ENCODE results near the gene AOPEP.

The AOPEP gene

GRCh38 chr9:95057101-95057500 is 330.6 kb downstream of the AOPEP start:
- no peaks in the 10 kb centered on the region for H3K4me1 Mint-ChIP-seq
- no peak overlapping the region for H3K4me3 Mint-ChIP-seq
- no peak overlapping the region for H3K27ac Mint-ChIP-seq
- DNase-seq (ENCODE audit: low spot score in 2 of 2) = no peak
- H3K9me3 Mint-ChIP-seq = no peaks in the 10 kb centered on the region
- ATAC-seq = no peak
- H3K36me3 Mint-ChIP-seq = peaks cover 6% of the 10 kb centered on the region

DNA sequence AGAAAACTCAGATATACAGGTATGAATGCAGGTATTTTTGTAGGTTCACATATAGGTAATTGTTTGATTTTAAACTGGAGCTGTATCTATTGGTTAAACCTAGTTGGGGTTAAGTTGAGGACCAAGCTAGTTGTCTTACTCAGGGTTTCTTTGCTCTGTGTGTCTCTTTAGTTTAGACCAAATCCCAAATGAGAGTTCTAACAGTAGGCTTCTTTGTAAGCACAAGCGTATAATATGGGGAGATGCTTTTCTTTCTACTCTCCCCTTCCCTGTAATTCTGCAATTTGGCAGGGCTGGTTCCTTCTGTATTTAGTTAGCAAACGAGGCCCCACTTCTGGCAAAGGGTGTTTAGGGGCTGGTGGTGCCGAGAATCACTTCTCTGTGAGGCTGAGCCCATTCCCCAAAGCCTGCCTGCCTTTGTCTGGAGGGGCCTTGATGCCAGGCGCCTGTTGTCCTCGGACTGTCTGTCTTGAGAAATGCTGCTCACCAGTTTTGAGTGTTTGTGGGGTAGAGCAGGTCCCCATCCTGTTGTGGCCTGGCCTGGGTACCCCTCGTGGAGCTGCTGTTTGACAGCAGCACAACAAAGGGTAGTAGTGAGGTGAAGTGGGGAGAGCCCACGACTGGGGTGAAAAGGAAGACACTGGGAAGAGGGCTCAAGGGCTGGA is 331.8 kb downstream of the AOPEP start:
- DNase-seq (ENCODE audit: low spot score in 2 of 2) (no peak), ATAC-seq (no peak)
- Mint-ChIP-seq H3K4me3 (no peak overlapping the region), H3K9me3 (no peaks in the 10 kb centered on the region), H3K27ac (no peak overlapping the region), H3K4me1 (no peaks in the 10 kb centered on the region), H3K36me3 (peaks cover 7% of the 10 kb centered on the region)

GRCh38 chr9:95058795-95059386 is 332.4 kb downstream of the AOPEP start:
- ATAC-seq = no peak
- no peaks in the 10 kb centered on the region for H3K9me3 Mint-ChIP-seq
- H3K27ac Mint-ChIP-seq = no peak overlapping the region
- no peak for DNase-seq (ENCODE audit: low spot score in 2 of 2)
- H3K4me3 Mint-ChIP-seq = no peak overlapping the region
- no peaks in the 10 kb centered on the region for H3K4me1 Mint-ChIP-seq
- peaks cover 7% of the 10 kb centered on the region for H3K36me3 Mint-ChIP-seq

DNA sequence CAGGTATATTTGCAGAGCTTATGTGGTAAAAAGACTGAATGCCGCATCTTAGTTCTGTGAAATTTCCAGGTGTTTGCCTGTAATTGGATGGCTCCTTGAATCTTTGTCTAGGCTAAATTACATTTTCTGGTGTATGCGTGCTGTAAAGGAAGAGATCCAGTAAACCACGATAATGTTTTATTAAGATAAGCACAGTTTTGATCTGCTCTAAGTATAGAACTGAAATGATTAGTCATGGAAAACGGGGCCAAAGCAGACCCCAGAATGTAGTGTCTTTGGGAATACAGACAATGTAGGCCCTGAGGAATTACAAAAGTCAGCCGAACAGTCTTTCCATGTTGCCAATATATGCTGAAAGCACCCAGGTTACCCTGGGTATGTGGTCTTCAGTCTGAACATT is 333.7 kb downstream of the AOPEP start:
- no peaks in the 10 kb centered on the region for H3K4me1 Mint-ChIP-seq
- no peak for ATAC-seq
- H3K36me3 Mint-ChIP-seq = peaks cover 5% of the 10 kb centered on the region
- H3K4me3 Mint-ChIP-seq = no peak overlapping the region
- no peaks in the 10 kb centered on the region for H3K9me3 Mint-ChIP-seq
- DNase-seq (ENCODE audit: low spot score in 2 of 2) = no peak
- H3K27ac Mint-ChIP-seq = no peak overlapping the region

- Mint-ChIP-seq H3K4me1 (no peaks in the 10 kb centered on the region), H3K27ac (no peak overlapping the region), H3K9me3 (no peaks in the 10 kb centered on the region), H3K4me3 (no peak overlapping the region), H3K36me3 (peaks cover 5% of the 10 kb centered on the region)
- DNase-seq (ENCODE audit: low spot score in 2 of 2) (no peak), ATAC-seq (no peak)
Measured at GRCh38 chr9:95060916-95061315, 334.4 kb downstream of the AOPEP start.

DNA sequence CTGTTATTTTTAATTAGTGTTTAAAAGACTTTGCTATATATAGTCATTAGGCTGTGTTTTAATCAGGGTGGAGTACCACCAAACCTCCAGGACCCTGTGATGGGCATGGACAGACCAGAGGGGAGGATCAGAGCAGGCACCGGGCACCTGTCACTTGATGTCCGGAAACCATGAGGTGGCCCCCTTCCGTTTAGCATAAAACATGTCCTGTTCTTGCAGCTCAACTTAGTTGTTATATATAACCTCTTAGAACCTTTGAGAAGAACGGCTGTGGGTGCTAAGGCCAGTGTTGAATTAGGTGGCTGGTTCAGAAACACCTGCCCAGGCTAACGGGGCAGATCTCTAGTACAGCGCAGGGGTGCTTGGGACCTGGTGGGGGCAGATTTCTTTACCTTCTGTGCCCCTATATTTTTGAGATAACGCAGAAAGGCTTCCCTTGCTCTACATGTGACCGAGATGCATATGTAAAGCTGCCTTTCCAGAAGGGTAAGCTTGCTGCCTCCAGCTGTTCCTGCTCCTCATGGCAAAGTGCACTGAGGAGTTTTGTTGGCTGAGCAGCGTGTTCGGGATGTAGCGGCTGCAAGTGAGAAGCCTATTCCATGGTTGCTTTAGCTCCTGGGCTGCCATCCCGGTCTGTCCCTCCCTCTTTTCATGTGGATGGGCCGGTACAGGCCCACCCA is 335.6 kb downstream of the AOPEP start:
- no peak for ATAC-seq
- Mint-ChIP-seq H3K4me1 (no peaks in the 10 kb centered on the region), H3K4me3 (no peak overlapping the region), H3K36me3 (peaks cover 5% of the 10 kb centered on the region), H3K27ac (no peak overlapping the region), H3K9me3 (no peaks in the 10 kb centered on the region)
- no peak for DNase-seq (ENCODE audit: low spot score in 2 of 2)

- H3K27ac Mint-ChIP-seq = no peak overlapping the region
- ATAC-seq = no peak
- H3K4me1 Mint-ChIP-seq = no peaks in the 10 kb centered on the region
- no peak for DNase-seq (ENCODE audit: low spot score in 2 of 2)
- no peak overlapping the region for H3K4me3 Mint-ChIP-seq
- H3K9me3 Mint-ChIP-seq = no peaks in the 10 kb centered on the region
- H3K36me3 Mint-ChIP-seq = peaks cover 5% of the 10 kb centered on the region
Measured at GRCh38 chr9:95062596-95063065, 336.1 kb downstream of the AOPEP start.

- Mint-ChIP-seq H3K4me3 (no peak overlapping the region), H3K9me3 (no peaks in the 10 kb centered on the region), H3K27ac (no peak overlapping the region), H3K36me3 (peaks cover 5% of the 10 kb centered on the region), H3K4me1 (no peaks in the 10 kb centered on the region)
- DNase-seq (ENCODE audit: low spot score in 2 of 2) (no peak), ATAC-seq (no peak)
Measured at GRCh38 chr9:95063300-95063699, 336.8 kb downstream of the AOPEP start.

GRCh38 chr9:95065224-95065623 is 338.7 kb downstream of the AOPEP start:
- H3K4me1 Mint-ChIP-seq = no peaks in the 10 kb centered on the region
- no peak overlapping the region for H3K4me3 Mint-ChIP-seq
- no peak overlapping the region for H3K27ac Mint-ChIP-seq
- peaks cover 5% of the 10 kb centered on the region for H3K36me3 Mint-ChIP-seq
- DNase-seq (ENCODE audit: low spot score in 2 of 2) (no peak), ATAC-seq (no peak)
- no peaks in the 10 kb centered on the region for H3K9me3 Mint-ChIP-seq

DNA sequence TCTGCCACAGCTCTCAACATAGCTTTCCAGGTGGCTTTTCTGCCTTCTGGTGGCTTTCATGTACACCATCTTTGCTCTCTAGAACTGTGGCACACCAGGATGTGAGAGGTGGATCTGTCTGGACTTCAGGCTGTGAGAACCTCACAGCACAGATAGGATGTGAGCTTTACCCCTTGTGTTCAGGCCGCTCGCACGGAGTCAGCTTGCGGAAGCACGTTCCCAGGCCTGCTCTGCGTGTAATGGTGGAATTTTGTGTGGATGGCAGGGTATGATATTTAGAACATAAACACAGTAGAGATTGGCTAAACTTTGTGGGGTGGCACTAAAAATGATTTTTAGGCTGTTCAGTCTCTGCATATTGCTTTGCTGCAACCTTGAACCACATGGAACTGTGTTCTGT is 340.6 kb downstream of the AOPEP start:
- peaks cover 5% of the 10 kb centered on the region for H3K36me3 Mint-ChIP-seq
- no peaks in the 10 kb centered on the region for H3K9me3 Mint-ChIP-seq
- ATAC-seq (no peak), DNase-seq (ENCODE audit: low spot score in 2 of 2) (no peak)
- H3K27ac Mint-ChIP-seq = no peak overlapping the region
- H3K4me3 Mint-ChIP-seq = no peak overlapping the region
- no peaks in the 10 kb centered on the region for H3K4me1 Mint-ChIP-seq

DNA sequence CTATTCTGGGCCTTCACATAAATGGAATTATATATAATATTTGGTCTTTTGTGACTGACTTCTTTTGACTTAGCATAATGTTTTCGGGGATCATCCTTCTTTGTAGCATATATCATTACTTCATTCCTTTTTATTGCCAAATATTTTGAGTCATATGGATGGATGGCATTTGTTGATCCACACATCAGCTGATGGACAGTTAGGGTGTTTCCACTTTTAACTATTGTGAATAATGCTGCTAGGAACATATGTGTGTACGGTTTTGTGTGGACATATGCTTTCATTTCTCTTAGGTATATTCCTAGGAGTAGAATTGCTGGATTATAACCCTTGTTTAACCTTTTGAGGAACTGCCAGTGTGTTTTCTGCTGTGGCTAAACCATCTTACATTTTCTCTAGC is 341.4 kb downstream of the AOPEP start:
- Mint-ChIP-seq H3K4me3 (no peak overlapping the region), H3K4me1 (no peaks in the 10 kb centered on the region), H3K9me3 (no peaks in the 10 kb centered on the region), H3K27ac (no peak overlapping the region), H3K36me3 (peaks cover 5% of the 10 kb centered on the region)
- no peak for DNase-seq (ENCODE audit: low spot score in 2 of 2)
- no peak for ATAC-seq

GRCh38 chr9:95070549-95071021 is 344.1 kb downstream of the AOPEP start:
- Mint-ChIP-seq H3K27ac (no peak overlapping the region), H3K4me3 (no peak overlapping the region), H3K9me3 (no peaks in the 10 kb centered on the region), H3K4me1 (no peaks in the 10 kb centered on the region), H3K36me3 (peaks cover 9% of the 10 kb centered on the region)
- no peak for ATAC-seq
- DNase-seq (ENCODE audit: low spot score in 2 of 2) = no peak

DNA sequence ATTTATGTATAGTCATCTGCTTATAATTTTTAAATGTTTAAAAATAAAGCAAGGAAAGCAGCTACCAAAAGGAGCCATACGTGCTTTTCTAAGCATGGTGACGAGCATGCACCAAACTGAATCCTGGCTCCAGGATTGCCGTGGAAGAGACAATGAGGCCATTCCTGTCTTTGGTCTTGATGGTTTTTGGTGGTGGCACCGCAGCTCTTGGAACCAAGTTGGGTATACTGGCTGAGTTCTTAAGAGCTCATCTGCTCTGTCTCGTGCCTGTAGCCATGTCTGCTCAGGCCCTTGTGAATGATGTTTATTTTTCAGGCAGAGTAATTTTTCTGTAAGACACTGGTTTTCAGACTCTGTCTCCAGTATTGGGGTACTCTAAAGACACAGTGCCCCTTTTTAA is 345.0 kb downstream of the AOPEP start:
- H3K4me3 Mint-ChIP-seq = no peak overlapping the region
- no peak overlapping the region for H3K27ac Mint-ChIP-seq
- ATAC-seq (no peak), DNase-seq (ENCODE audit: low spot score in 2 of 2) (no peak)
- peaks cover 9% of the 10 kb centered on the region for H3K36me3 Mint-ChIP-seq
- H3K4me1 Mint-ChIP-seq = no peaks in the 10 kb centered on the region
- no peaks in the 10 kb centered on the region for H3K9me3 Mint-ChIP-seq

- Mint-ChIP-seq H3K27ac (no peak overlapping the region), H3K9me3 (no peaks in the 10 kb centered on the region), H3K36me3 (peaks cover 9% of the 10 kb centered on the region), H3K4me1 (no peaks in the 10 kb centered on the region), H3K4me3 (no peak overlapping the region)
- ATAC-seq (no peak), DNase-seq (ENCODE audit: low spot score in 2 of 2) (no peak)
Measured at GRCh38 chr9:95071925-95072324, 345.4 kb downstream of the AOPEP start.

- H3K4me1 Mint-ChIP-seq = no peaks in the 10 kb centered on the region
- no peak overlapping the region for H3K27ac Mint-ChIP-seq
- no peaks in the 10 kb centered on the region for H3K9me3 Mint-ChIP-seq
- H3K36me3 Mint-ChIP-seq = peaks cover 9% of the 10 kb centered on the region
- H3K4me3 Mint-ChIP-seq = no peak overlapping the region
- no peak for ATAC-seq
- no peak for DNase-seq (ENCODE audit: low spot score in 2 of 2)
Measured at GRCh38 chr9:95073042-95073607, 346.6 kb downstream of the AOPEP start.

- DNase-seq (ENCODE audit: low spot score in 2 of 2) = no peak
- Mint-ChIP-seq H3K27ac (no peak overlapping the region), H3K4me3 (no peak overlapping the region), H3K9me3 (no peaks in the 10 kb centered on the region), H3K4me1 (no peaks in the 10 kb centered on the region), H3K36me3 (peaks cover 9% of the 10 kb centered on the region)
- ATAC-seq = no peak
Measured at GRCh38 chr9:95073918-95074317, 347.4 kb downstream of the AOPEP start.
